A673 (cell line): ENCODE results near the gene KXD1.

Experiments
- EZH2 ChIP-seq: fragments of 200-600 bp; sonication (generic); IDR thresholded peaks from 2 replicates; pipeline ENCODE4 v1.6.1; 2017; ENCODE audit warnings: borderline replicate concordance, low read depth, mild to moderate bottlenecking, mixed read lengths, antibody characterized with exemption, low read length; ENCODE audit not compliant: poor library complexity, severe bottlenecking
- TF ChIP-seq, protein P1 (sequence below): fragments of 300-800, 200-600 bp; sonication (generic); conservative IDR thresholded peaks from 2 replicates; pipeline ENCODE4 v1.5.1; 2017; ENCODE audit warnings: low read depth, mild to moderate bottlenecking, antibody characterized with exemption, low read length, moderate library complexity, mixed read lengths

- TF ChIP-seq, protein P1, sequence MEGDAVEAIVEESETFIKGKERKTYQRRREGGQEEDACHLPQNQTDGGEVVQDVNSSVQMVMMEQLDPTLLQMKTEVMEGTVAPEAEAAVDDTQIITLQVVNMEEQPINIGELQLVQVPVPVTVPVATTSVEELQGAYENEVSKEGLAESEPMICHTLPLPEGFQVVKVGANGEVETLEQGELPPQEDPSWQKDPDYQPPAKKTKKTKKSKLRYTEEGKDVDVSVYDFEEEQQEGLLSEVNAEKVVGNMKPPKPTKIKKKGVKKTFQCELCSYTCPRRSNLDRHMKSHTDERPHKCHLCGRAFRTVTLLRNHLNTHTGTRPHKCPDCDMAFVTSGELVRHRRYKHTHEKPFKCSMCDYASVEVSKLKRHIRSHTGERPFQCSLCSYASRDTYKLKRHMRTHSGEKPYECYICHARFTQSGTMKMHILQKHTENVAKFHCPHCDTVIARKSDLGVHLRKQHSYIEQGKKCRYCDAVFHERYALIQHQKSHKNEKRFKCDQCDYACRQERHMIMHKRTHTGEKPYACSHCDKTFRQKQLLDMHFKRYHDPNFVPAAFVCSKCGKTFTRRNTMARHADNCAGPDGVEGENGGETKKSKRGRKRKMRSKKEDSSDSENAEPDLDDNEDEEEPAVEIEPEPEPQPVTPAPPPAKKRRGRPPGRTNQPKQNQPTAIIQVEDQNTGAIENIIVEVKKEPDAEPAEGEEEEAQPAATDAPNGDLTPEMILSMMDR = no peak
- TF ChIP-seq EZH2 = no peak
Measured at GRCh38 chr19:18521692-18522123, 36.0 kb upstream of the KXD1 start, which contains the start of gene ELL.
